Sigmoid colon (tissue), 7 donors: Measurements from ENCODE around the gene POLR1E. TPM values are rescaled to one million over a fixed set of nuclear protein-coding genes. Genes with fewer than 3 reads are reported as not detected.
"Not testable (repeated sequence)": the region's sequence is repeated elsewhere in the genome, so short reads cannot be mapped to it uniquely, and the experiment has no call there.

Experiments
- DNase-seq: peaks from one replicate; pipeline ENCODE4 v3.0.0-alpha.2; 2019
- H3K27ac ChIP-seq, 4 donors: fragments of 200-600 bp; sonication (generic); one replicate each; pipeline ENCODE4 v1.5.1; 2016 to 2019; ENCODE audit warnings: mild to moderate bottlenecking in 1 of 4
- H3K27me3 ChIP-seq, 3 donors: fragments of 200-600 bp; sonication (generic); one replicate each; pipeline ENCODE4 v1.5.1; 2019; ENCODE audit warnings: mild to moderate bottlenecking in 1 of 3
- H3K36me3 ChIP-seq, 4 donors: fragments of 200-600 bp; sonication (generic); one replicate each; pipeline ENCODE4 v1.5.1; 2016 to 2019
- H3K4me1 ChIP-seq, 4 donors: fragments of 200-600 bp; sonication (generic); one replicate each; pipeline ENCODE4 v1.5.1; 2017 to 2019
- H3K4me3 ChIP-seq, 4 donors: fragments of 200-600 bp; sonication (generic); one replicate each; pipeline ENCODE4 v1.5.1; 2017 to 2019; ENCODE audit warnings: mild to moderate bottlenecking in 2 of 4, moderate library complexity in 1 of 4
- H3K9me3 ChIP-seq, 4 donors: fragments of 200-600 bp in 3 of 4; sonication (generic) in 3 of 4; one replicate each; pipeline versions ENCODE4 v1.5.1 to v1.6.1; 2013 to 2019
- CTCF ChIP-seq, 4 experiments: fragments of 450-650 bp in 3 of 4; fragments of 200-600 bp in 1 of 4; IDR thresholded peaks; one replicate each; pipeline ENCODE4 v1.5.1; 2016 to 2019; ENCODE audit warnings: antibody characterized with exemption in 4 of 4, mild to moderate bottlenecking in 3 of 4, moderate library complexity in 2 of 4
- EP300 ChIP-seq, 4 donors: sonication (generic); formaldehyde crosslinking; IDR thresholded peaks; one replicate each; pipeline ENCODE4 v1.6.1; 2017; ENCODE audit warnings: antibody characterized with exemption in 4 of 4
- POLR2A ChIP-seq, 2 donors: fragments of 450-650 bp; IDR thresholded peaks; one replicate each; pipeline ENCODE4 v1.6.1; 2016; ENCODE audit warnings: antibody characterized with exemption in 2 of 2, mild to moderate bottlenecking in 2 of 2, moderate library complexity in 2 of 2
- POLR2AphosphoS5 ChIP-seq, 4 donors: sonication (generic); formaldehyde crosslinking; IDR thresholded peaks; one replicate each; pipeline ENCODE4 v1.6.1; 2017; ENCODE audit warnings: antibody characterized with exemption in 4 of 4
- WGBS, 2 donors: extraction: QIAGEN DNeasy Blood & Tissue Kit; methylation state at CpG; one replicate each; pipeline ENCODE4 v1.1.7; 2013; 5-methylcytosine and 5-hydroxymethylcytosine counted together
- intact Hi-C: fragments of 100-400 bp; cut with DNase I; formaldehyde crosslinking; loops from one replicate; pipeline ENCODE4 v1.15.1; 2023
- polyA plus RNA-seq, 3 donors: library from polyadenylated mRNA; stranded (reverse); fragments of 200-250 nt; gene quantifications; one replicate each; pipeline ENCODE4 v1.2.3, GENCODE V29; 2013
- total RNA-seq, 4 donors: library from RNA; depleted of rRNA; stranded (reverse); fragments of >200 nt; gene quantifications; one replicate each; pipeline ENCODE4 v1.1.0, GENCODE V29; 2016
- donor health status: healthy with polysubstance abuse.
- donor health status: Bipolar disorder and iron deficiency.
- donor health status: healthy.

Gene POLR1E
- total and polyA plus RNA-seq, 7 donors: 4.6 to 33.4 (median 22.3) TPM

GRCh38 chr9:37509536-37509935, 23.8 kb downstream of the POLR1E start:
- no peak for TF ChIP-seq POLR2AphosphoS5 (IDR thresholded peaks at IDR 0.05)
- no peak for TF ChIP-seq POLR2A (IDR thresholded peaks at IDR 0.05)
- TF ChIP-seq EP300 (IDR thresholded peaks at IDR 0.05): no peak
- no peak for TF ChIP-seq CTCF (IDR thresholded peaks at IDR 0.05)
- WGBS, 2 donors: 91 to 92% methylated on average over 7 of the region's 7 CpGs
- Histone ChIP-seq H3K27me3 (no peaks in the 10 kb centered on the region), H3K9me3 (no peaks in the 10 kb centered on the region), H3K4me1 (no peaks in the 10 kb centered on the region), H3K4me3 (no peak overlapping the region), H3K27ac (no peak overlapping the region), H3K36me3 (peaks cover 0 to 75% (median 14%) of the 10 kb centered on the region in 4 donors)
- DNase-seq: no peak
- intact Hi-C loops: no loop called here

- H3K27me3 ChIP-seq, intact Hi-C loops, H3K4me3 ChIP-seq, H3K4me1 ChIP-seq, DNase-seq, H3K9me3 ChIP-seq, H3K27ac ChIP-seq: not testable (repeated sequence)
- peaks cover 0 to 76% (median 13%) of the 10 kb centered on the region in 4 donors for H3K36me3 ChIP-seq
- 92% methylated on average over 5 of the region's 5 CpGs for WGBS, 2 donors
Measured at GRCh38 chr9:37510053-37510452, 24.3 kb downstream of the POLR1E start.

- intact Hi-C loops: no loop called here
- no peaks in the 10 kb centered on the region for H3K9me3 ChIP-seq
- no peaks in the 10 kb centered on the region for H3K4me1 ChIP-seq
- H3K4me3 ChIP-seq: no peak overlapping the region
- no peak for TF ChIP-seq POLR2AphosphoS5 (IDR thresholded peaks at IDR 0.05)
- H3K27ac ChIP-seq: no peak overlapping the region
- DNase-seq: no peak
- H3K27me3 ChIP-seq: no peaks in the 10 kb centered on the region
- 88 to 93% methylated on average over 15 of the region's 15 CpGs for WGBS, 2 donors
- peaks cover 0 to 81% (median 13%) of the 10 kb centered on the region in 4 donors for H3K36me3 ChIP-seq
Measured at GRCh38 chr9:37511016-37512010, 25.6 kb downstream of the POLR1E start.

GRCh38 chr9:37512437-37512836, 26.7 kb downstream of the POLR1E start:
- intact Hi-C loops: no loop called here
- Histone ChIP-seq H3K27me3 (no peaks in the 10 kb centered on the region), H3K27ac (no peak overlapping the region), H3K4me3 (no peak overlapping the region), H3K36me3 (peaks cover 0 to 77% (median 14%) of the 10 kb centered on the region in 4 donors), H3K9me3 (no peaks in the 10 kb centered on the region), H3K4me1 (no peaks in the 10 kb centered on the region)
- DNase-seq: no peak
- TF ChIP-seq CTCF (IDR thresholded peaks at IDR 0.05): no peak
- no peak for TF ChIP-seq POLR2AphosphoS5 (IDR thresholded peaks at IDR 0.05)
- TF ChIP-seq POLR2A (IDR thresholded peaks at IDR 0.05): no peak
- no peak for TF ChIP-seq EP300 (IDR thresholded peaks at IDR 0.05)
- 78 to 89% methylated on average over 12 of the region's 12 CpGs for WGBS, 2 donors

GRCh38 chr9:37514415-37514814, 28.7 kb downstream of the POLR1E start:
- H3K9me3 ChIP-seq, DNase-seq, H3K4me3 ChIP-seq, H3K27ac ChIP-seq, intact Hi-C loops, H3K4me1 ChIP-seq, H3K27me3 ChIP-seq: not testable (repeated sequence)
- 96 to 97% methylated on average over 10 of the region's 10 CpGs for WGBS, 2 donors
- peaks cover 4 to 75% (median 17%) of the 10 kb centered on the region in 4 donors for H3K36me3 ChIP-seq

GRCh38 chr9:37514999-37515398, 29.3 kb downstream of the POLR1E start:
- intact Hi-C loops: no loop called here
- H3K36me3 ChIP-seq: peaks cover 4 to 76% (median 17%) of the 10 kb centered on the region in 4 donors

More at GRCh38 chr9:37514999-37515398, 29.3 kb downstream of the POLR1E start:
- TF ChIP-seq POLR2A (IDR thresholded peaks at IDR 0.05): no peak
- TF ChIP-seq EP300 (IDR thresholded peaks at IDR 0.05): no peak
- TF ChIP-seq POLR2AphosphoS5 (IDR thresholded peaks at IDR 0.05): no peak
- no peak for TF ChIP-seq CTCF (IDR thresholded peaks at IDR 0.05)
- 30 to 73% methylated on average over 7 of the region's 7 CpGs for WGBS, 2 donors
- Histone ChIP-seq H3K27me3 (no peaks in the 10 kb centered on the region), H3K27ac (no peak overlapping the region), H3K4me3 (no peak overlapping the region), H3K4me1 (no peaks in the 10 kb centered on the region), H3K9me3 (no peaks in the 10 kb centered on the region)
- DNase-seq: no peak
